Adrenal gland (tissue), 12 donors: ENCODE measurements around the gene PRSS50. TPM values are rescaled to one million over a fixed set of nuclear protein-coding genes. Genes with fewer than 3 reads are reported as not detected.

Experiments used
- DNase-seq, 7 donors: peaks; one replicate each; pipeline ENCODE4 v3.0.0-alpha.2; 2019 to 2020
- H3K27ac ChIP-seq, 5 donors: fragments of 200-600 bp; sonication (generic) in 4 of 5; 1 replicate in 3 of 5; 2 replicates in 2 of 5; pipeline versions ENCODE4 v1.5.1 to v1.8.0; 2016 to 2020; ENCODE audit warnings: mild to moderate bottlenecking in 1 of 5
- H3K27me3 ChIP-seq: fragments of 200-600 bp; 2 replicates; pipeline ENCODE4 v1.8.0; 2021
- H3K36me3 ChIP-seq, 2 donors: fragments of 200-600 bp; replicated peaks in 1 of 2; 1 replicate in 1 of 2; 2 replicates in 1 of 2; pipeline versions ENCODE4 v1.5.1 to v1.8.0; 2018 to 2022
- H3K4me1 ChIP-seq, 2 donors: fragments of 200-600 bp; replicated peaks in 1 of 2; 1 replicate in 1 of 2; 2 replicates in 1 of 2; pipeline versions ENCODE4 v1.5.1 to v1.8.0; 2018 to 2021
- H3K4me3 ChIP-seq, 4 donors: fragments of 200-600 bp; sonication (generic) in 3 of 4; one replicate each; pipeline ENCODE4 v1.5.1; 2016 to 2018
- H3K9me3 ChIP-seq, 3 donors: fragments of 200-600 bp; sonication (generic) in 1 of 3; replicated peaks in 1 of 3; 1 replicate in 2 of 3; 2 replicates in 1 of 3; pipeline versions ENCODE4 v1.5.1 to v1.8.0; 2016 to 2021
- POLR2A ChIP-seq, 2 donors: fragments of 450-650 bp; IDR thresholded peaks; one replicate each; pipeline ENCODE4 v1.6.1; 2017; ENCODE audit warnings: antibody characterized with exemption in 2 of 2, mild to moderate bottlenecking in 2 of 2, moderate library complexity in 1 of 2
- WGBS, 4 donors: extraction: QIAGEN DNeasy Blood & Tissue Kit in 2 of 4; methylation state at CpG; one replicate each; pipeline versions ENCODE4 v1.1.5 to v1.1.7; 2013 to 2017; 5-methylcytosine and 5-hydroxymethylcytosine counted together
- intact Hi-C, 2 donors: fragments of 100-400 bp; cut with DNase I; formaldehyde crosslinking; loops; one replicate each; pipeline versions ENCODE4 v1.14.1 to v1.15.0; 2022 to 2023
- polyA plus RNA-seq, 3 donors: library from polyadenylated mRNA; stranded (reverse); fragments of 200-250 nt in 2 of 3; fragments of 350-450 nt in 1 of 3; fragmentation: Illumina TruSeq in 1 of 3; extraction: RNeasy Lipid Tissue Mini Kit (QIAGEN cat#74804) in 1 of 3; gene quantifications; one replicate each; pipeline ENCODE4 v1.2.3, GENCODE V29; 2013 to 2014
- total RNA-seq, 9 donors: library from RNA; depleted of rRNA in 4 of 9; stranded (reverse); fragments of >200 nt in 4 of 9; fragments of 120-200 nt in 1 of 9; fragmentation: NEBNext Ultra II Directional in 1 of 9; extraction: Animal tissue kit (Norgen Biotek cat#: 25700) in 1 of 9; gene quantifications; one replicate each; pipeline versions ENCODE4 v1.1.0 to v1.2.4, GENCODE V29; 2013 to 2023
- TF ChIP-seq, protein P1 (sequence below), 6 experiments: fragments of 450-650 bp in 4 of 6; fragments of 200-600 bp in 2 of 6; sonication (generic) in 1 of 6; IDR thresholded peaks; 1 replicate in 5 of 6; 2 replicates in 1 of 6; pipeline versions ENCODE4 v1.5.1 to v1.8.0; 2016 to 2021; ENCODE audit warnings: antibody characterized with exemption in 6 of 6, mild to moderate bottlenecking in 2 of 6, moderate library complexity in 1 of 6
- donor health status: healthy with polysubstance abuse.
- donor health status: Bipolar disorder and iron deficiency.
- donor health status: DM: yes; HTN: yes; CAD: no.
- donor health status: DM: no; HTN: no; CAD: no.
- donor health status: DM: no; HTN: no; CAD: no.
- donor health status: DM: yes; HTN: yes; CAD: no.

Gene PRSS50
- total and polyA plus RNA-seq, 12 donors, result 0.07 to 1.9 (median 0.18) TPM; not detected in 4

DNA sequence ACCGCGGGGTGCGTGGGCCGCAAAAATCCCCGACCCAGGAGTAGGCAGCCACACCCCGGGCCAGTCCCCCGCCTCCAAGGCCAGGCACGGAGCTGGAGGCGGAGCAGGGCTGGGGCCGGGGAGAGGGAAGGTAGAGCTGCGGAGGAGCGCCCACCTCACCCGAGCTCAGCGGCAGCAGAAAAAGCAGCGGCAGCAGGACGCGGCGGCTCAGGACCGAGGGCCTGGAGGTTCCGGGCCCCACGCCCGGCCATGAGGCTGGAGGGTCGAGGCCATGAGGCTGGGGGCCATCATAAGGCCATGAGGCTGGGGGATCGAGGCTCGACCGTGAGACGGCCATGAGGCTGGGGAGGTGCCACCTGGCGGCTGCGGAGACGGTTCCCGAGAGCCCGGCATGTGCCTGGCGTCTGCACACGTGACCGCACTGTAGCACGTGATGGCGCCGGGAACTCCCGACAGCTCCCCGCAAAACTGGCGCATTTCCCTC lies 32.9 kb upstream of the PRSS50 start:
- intact Hi-C loops, result no loop called here
- Histone ChIP-seq H3K36me3 (no peaks in the 10 kb centered on the region), H3K27me3 (no peaks in the 10 kb centered on the region), H3K4me3 (no peak overlapping the region), H3K27ac (no peak overlapping the region), H3K4me1 (no peaks in the 10 kb centered on the region), H3K9me3 (no peaks in the 10 kb centered on the region)
- DNase-seq, result no peak
- 85 to 94% (median 91%) methylated on average over 32 to 41 of the region's 41 CpGs for WGBS, 4 donors
- TF ChIP-seq, protein P1, sequence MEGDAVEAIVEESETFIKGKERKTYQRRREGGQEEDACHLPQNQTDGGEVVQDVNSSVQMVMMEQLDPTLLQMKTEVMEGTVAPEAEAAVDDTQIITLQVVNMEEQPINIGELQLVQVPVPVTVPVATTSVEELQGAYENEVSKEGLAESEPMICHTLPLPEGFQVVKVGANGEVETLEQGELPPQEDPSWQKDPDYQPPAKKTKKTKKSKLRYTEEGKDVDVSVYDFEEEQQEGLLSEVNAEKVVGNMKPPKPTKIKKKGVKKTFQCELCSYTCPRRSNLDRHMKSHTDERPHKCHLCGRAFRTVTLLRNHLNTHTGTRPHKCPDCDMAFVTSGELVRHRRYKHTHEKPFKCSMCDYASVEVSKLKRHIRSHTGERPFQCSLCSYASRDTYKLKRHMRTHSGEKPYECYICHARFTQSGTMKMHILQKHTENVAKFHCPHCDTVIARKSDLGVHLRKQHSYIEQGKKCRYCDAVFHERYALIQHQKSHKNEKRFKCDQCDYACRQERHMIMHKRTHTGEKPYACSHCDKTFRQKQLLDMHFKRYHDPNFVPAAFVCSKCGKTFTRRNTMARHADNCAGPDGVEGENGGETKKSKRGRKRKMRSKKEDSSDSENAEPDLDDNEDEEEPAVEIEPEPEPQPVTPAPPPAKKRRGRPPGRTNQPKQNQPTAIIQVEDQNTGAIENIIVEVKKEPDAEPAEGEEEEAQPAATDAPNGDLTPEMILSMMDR (IDR thresholded peaks at IDR 0.05), result no peak
- TF ChIP-seq POLR2A (IDR thresholded peaks at IDR 0.05), result no peak

DNA sequence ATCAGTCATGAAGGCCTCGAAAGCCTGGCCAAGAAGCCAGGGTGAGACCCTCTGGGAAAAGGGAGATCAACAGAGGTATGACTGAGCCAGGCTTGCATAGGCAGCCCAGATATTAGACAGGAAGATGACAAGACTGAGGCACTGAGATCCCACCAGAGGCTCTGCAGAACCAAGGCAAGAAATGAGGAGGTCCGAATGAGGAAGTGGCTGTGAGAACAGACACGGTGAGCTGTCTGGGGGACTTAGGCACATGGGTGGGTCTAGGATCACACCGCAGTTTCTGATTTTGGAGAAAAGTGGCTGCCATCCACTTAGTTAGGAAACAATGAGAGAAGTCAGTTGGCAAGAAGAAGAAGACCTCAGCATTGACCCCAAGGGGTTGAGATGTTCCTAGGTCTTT lies 31.5 kb upstream of the PRSS50 start:
- TF ChIP-seq, protein P1 (IDR thresholded peaks at IDR 0.05), result no peak
- TF ChIP-seq POLR2A (IDR thresholded peaks at IDR 0.05), result no peak
- 81 to 86% (median 82%) methylated on average over 4 of the region's 4 CpGs for WGBS, 4 donors

DNA sequence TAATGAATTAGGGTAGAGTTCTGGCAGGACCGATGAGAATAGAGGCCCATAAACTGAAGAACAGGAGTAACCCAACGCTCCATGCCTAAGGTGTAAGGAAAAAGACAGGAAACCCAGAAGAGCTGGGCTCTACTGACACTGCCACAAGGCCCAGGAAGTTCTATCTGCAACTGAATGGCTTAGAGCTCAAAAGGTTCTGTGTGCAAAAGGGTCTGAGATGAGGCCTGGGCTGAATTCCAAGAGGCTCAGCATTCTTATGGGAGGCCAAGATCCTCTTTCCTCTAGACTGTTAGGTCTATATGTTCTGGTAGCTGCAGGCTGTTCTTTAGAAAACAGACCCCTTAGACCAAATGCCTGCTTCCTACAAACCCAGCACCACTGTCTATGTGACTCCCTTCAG lies 30.5 kb upstream of the PRSS50 start:
- Histone ChIP-seq H3K27me3 (no peaks in the 10 kb centered on the region), H3K36me3 (no peaks in the 10 kb centered on the region), H3K4me3 (no peak overlapping the region), H3K9me3 (no peaks in the 10 kb centered on the region), H3K27ac (no peak overlapping the region), H3K4me1 (no peaks in the 10 kb centered on the region)
- no peak for DNase-seq
- 73 to 91% (median 80%) methylated on average over 2 of the region's 2 CpGs for WGBS, 4 donors
- intact Hi-C loops, result no loop called here
- TF ChIP-seq, protein P1 (IDR thresholded peaks at IDR 0.05), result no peak
- TF ChIP-seq POLR2A (IDR thresholded peaks at IDR 0.05), result no peak

More for the DNA sequence above, 31.5 kb upstream of the PRSS50 start:
- H3K9me3 ChIP-seq, result no peaks in the 10 kb centered on the region
- H3K4me3 ChIP-seq, result no peak overlapping the region
- H3K27ac ChIP-seq, result no peak overlapping the region
- no peaks in the 10 kb centered on the region for H3K4me1 ChIP-seq
- intact Hi-C loops, result no loop called here
- DNase-seq, result no peak
- no peaks in the 10 kb centered on the region for H3K36me3 ChIP-seq
- no peaks in the 10 kb centered on the region for H3K27me3 ChIP-seq

DNA sequence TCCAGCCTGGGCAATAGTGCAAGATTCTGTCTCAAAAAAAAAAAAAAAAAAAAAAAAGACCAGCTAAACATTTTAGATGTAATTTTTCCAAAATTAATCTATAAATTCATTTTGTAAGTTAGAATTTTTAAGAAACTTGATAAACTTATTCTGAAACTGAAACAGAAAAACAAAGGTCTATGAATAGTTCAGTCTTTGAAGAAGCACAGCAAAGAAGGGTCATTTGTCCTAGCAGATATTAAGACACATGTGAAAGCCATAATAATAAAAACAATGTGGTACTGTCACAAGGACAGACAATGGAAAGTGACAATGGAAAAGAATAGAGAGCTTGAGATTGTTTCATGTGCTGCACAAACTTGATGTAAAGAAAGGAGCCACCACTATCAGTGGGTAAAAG lies 29.0 kb upstream of the PRSS50 start:
- no peak for DNase-seq
- TF ChIP-seq POLR2A (IDR thresholded peaks at IDR 0.05), result no peak
- TF ChIP-seq, protein P1 (IDR thresholded peaks at IDR 0.05), result no peak

More for the DNA sequence above, 29.0 kb upstream of the PRSS50 start:
- no peaks in the 10 kb centered on the region for H3K9me3 ChIP-seq
- H3K27ac ChIP-seq, result no peak overlapping the region
- no peaks in the 10 kb centered on the region for H3K36me3 ChIP-seq
- no peaks in the 10 kb centered on the region for H3K27me3 ChIP-seq
- H3K4me3 ChIP-seq, result no peak overlapping the region
- H3K4me1 ChIP-seq, result no peaks in the 10 kb centered on the region
- intact Hi-C loops, result no loop called here
